ENCODE measurements around the gene KLK14.

Gene KLK14

GRCh38 chr19:51084505-51084904 lies 1.8 kb upstream of the KLK14 start:
- TF ChIP-seq GATA1 (IDR thresholded peaks at IDR 0.05; ENCODE audit: low read depth, low read length) (no peak), POLR2A (IDR thresholded peaks at IDR 0.05; ENCODE audit: low read length) (no peak)
- no peak for DNase-seq

GRCh38 chr19:51083783-51084182 lies 1.1 kb upstream of the KLK14 start:
- TF ChIP-seq POLR2A (IDR thresholded peaks at IDR 0.05; ENCODE audit: low read length) (no peak), GATA1 (IDR thresholded peaks at IDR 0.05; ENCODE audit: low read depth, low read length) (no peak)
- DNase-seq, result no peak

- no peak for TF ChIP-seq POLR2A (IDR thresholded peaks at IDR 0.05; ENCODE audit: low read length)
- no peak for TF ChIP-seq GATA1 (IDR thresholded peaks at IDR 0.05; ENCODE audit: low read depth, low read length)
- DNase-seq, result no peak
Measured at GRCh38 chr19:51083181-51083580, 494 bp upstream of the KLK14 start.

- DNase-seq, result no peak
- TF ChIP-seq GATA1 (IDR thresholded peaks at IDR 0.05; ENCODE audit: low read depth, low read length) (no peak), POLR2A (IDR thresholded peaks at IDR 0.05; ENCODE audit: low read length) (no peak)
Measured at GRCh38 chr19:51081476-51081875, 1.2 kb downstream of the KLK14 start.

- no peak for TF ChIP-seq POLR2A (IDR thresholded peaks at IDR 0.05; ENCODE audit: low read length)
- no peak for TF ChIP-seq GATA1 (IDR thresholded peaks at IDR 0.05; ENCODE audit: low read depth, low read length)
- DNase-seq, result no peak
Measured at GRCh38 chr19:51079481-51080110, 3.1 kb downstream of the KLK14 start.

- no peak for TF ChIP-seq GATA1 (IDR thresholded peaks at IDR 0.05; ENCODE audit: low read depth, low read length)
- DNase-seq, result no peak
Measured at GRCh38 chr19:51078731-51079130, 4.0 kb downstream of the KLK14 start.

- TF ChIP-seq POLR2A (IDR thresholded peaks at IDR 0.05; ENCODE audit: low read length) (no peak), GATA1 (IDR thresholded peaks at IDR 0.05; ENCODE audit: low read depth, low read length) (no peak)
- DNase-seq, result no peak
Measured at GRCh38 chr19:51078104-51078503, 4.6 kb downstream of the KLK14 start.

GRCh38 chr19:51076631-51077213 lies 6.0 kb downstream of the KLK14 start:
- no peak for DNase-seq
- TF ChIP-seq GATA1 (IDR thresholded peaks at IDR 0.05; ENCODE audit: low read depth, low read length) (no peak), POLR2A (IDR thresholded peaks at IDR 0.05; ENCODE audit: low read length) (no peak)

- TF ChIP-seq POLR2A (IDR thresholded peaks at IDR 0.05; ENCODE audit: low read length) (no peak), GATA1 (IDR thresholded peaks at IDR 0.05; ENCODE audit: low read depth, low read length) (no peak)
- DNase-seq, result no peak
Measured at GRCh38 chr19:51075998-51076397, 6.7 kb downstream of the KLK14 start.

GRCh38 chr19:51071095-51071405 lies 11.6 kb downstream of the KLK14 start:
- TF ChIP-seq POLR2A (IDR thresholded peaks at IDR 0.05; ENCODE audit: low read length), result no peak
- TF ChIP-seq GATA1 (IDR thresholded peaks at IDR 0.05; ENCODE audit: low read depth, low read length), result no peak
- DNase-seq, result no peak

- TF ChIP-seq POLR2A (IDR thresholded peaks at IDR 0.05; ENCODE audit: low read length), result no peak
- no peak for TF ChIP-seq GATA1 (IDR thresholded peaks at IDR 0.05; ENCODE audit: low read depth, low read length)
- DNase-seq, result no peak
Measured at GRCh38 chr19:51070334-51071094, 12.2 kb downstream of the KLK14 start.

- TF ChIP-seq GATA1 (IDR thresholded peaks at IDR 0.05; ENCODE audit: low read depth, low read length) (no peak), POLR2A (IDR thresholded peaks at IDR 0.05; ENCODE audit: low read length) (no peak)
- no peak for DNase-seq
Measured at GRCh38 chr19:51066393-51067186, 16.1 kb downstream of the KLK14 start.

GRCh38 chr19:51065221-51065960 lies 17.3 kb downstream of the KLK14 start:
- no peak for TF ChIP-seq POLR2A (IDR thresholded peaks at IDR 0.05; ENCODE audit: low read length)
- no peak for TF ChIP-seq GATA1 (IDR thresholded peaks at IDR 0.05; ENCODE audit: low read depth, low read length)
- no peak for DNase-seq
